HFFc6 (cell line): ENCODE measurements around the gene SPI1. TPM values are rescaled to one million over a fixed set of nuclear protein-coding genes. Genes with fewer than 3 reads are reported as not detected.

ENCODE experiments used
- DNase-seq: peaks from one replicate; pipeline ENCODE4 v3.0.0-alpha.2; 2018
- H3K27ac Mint-ChIP-seq: 2 replicates; pipeline ENCODE4 v1.8.0; 2020; ENCODE audit warnings: mild to moderate bottlenecking, mixed read lengths
- H3K27me3 Mint-ChIP-seq: 2 replicates; pipeline ENCODE4 v1.8.0; 2021; ENCODE audit warnings: mild to moderate bottlenecking, moderate library complexity, mixed read lengths; ENCODE audit not compliant: insufficient read depth
- H3K36me3 Mint-ChIP-seq: 2 replicates; pipeline ENCODE4 v1.8.0; 2021; ENCODE audit warnings: low read depth, mixed read lengths
- H3K4me1 Mint-ChIP-seq: 2 replicates; pipeline ENCODE4 v1.8.0; 2020; ENCODE audit warnings: low read depth, mixed read lengths
- H3K4me3 Mint-ChIP-seq: 2 replicates; pipeline ENCODE4 v1.8.0; 2020; ENCODE audit warnings: mild to moderate bottlenecking, moderate library complexity, mixed read lengths
- H3K9me3 Mint-ChIP-seq: 2 replicates; pipeline ENCODE4 v1.8.0; 2020; ENCODE audit warnings: mild to moderate bottlenecking, mixed read lengths
- total RNA-seq, 6 experiments: library from RNA; stranded (reverse); fragmentation: NEBNext Ultra II Directional; extraction: Animal tissue kit (Norgen Biotek cat#: 25700); gene quantifications; 2 replicates in 1 of 6; 3 replicates in 5 of 6; pipeline ENCODE4 v1.2.3, GENCODE V29; 2021
- TF ChIP-seq, protein P1 (sequence below): fragments of 200-600 bp; sonication (generic); IDR thresholded peaks from 2 replicates; pipeline ENCODE4 v1.5.0; 2021; ENCODE audit warnings: antibody characterized with exemption, mild to moderate bottlenecking

SPI1 gene
- total RNA-seq, 6 experiments from 2014 or later: not detected

DNA sequence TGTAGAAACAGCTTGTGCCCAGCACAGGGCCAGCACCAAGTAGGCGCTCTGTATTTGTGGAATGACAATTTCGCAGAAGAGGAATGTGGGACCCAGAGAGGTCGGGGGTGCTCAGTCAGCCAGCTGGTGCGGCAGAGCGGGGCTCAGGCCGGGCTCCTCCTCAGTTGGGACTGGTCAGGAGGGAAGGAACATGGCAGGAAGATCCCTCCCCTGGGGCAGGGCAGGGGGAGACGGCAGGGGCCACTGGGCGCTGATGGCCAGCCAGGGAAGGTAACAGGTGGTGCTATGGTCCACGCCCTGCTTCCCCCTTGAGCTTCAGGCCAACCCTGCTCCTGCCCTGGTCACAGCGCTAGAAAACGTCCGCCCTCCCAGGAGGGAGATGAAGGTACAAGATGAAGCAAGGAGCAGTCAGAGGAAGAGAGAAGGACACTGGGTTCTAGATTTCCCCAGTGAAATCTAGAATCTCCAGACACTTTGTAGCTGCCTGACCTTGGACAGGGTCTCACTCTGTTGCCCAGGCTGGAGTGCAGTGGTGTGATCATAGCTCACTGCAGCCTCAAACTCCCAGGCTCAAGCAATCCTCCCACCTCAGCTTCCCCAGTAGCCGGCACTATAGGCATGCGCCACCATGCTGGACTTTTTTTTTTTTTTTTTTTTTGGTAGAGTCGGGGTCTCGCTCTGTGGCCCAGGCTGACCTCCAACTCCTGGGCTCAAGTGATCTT, 13.5 kb upstream of the SPI1 start:
- Mint-ChIP-seq H3K27ac (no peak overlapping the region), H3K9me3 (no peaks in the 10 kb centered on the region), H3K4me3 (no peak overlapping the region), H3K27me3 (peaks cover 2% of the 10 kb centered on the region; the same call in 1 of the 2 replicates), H3K4me1 (peaks cover 5% of the 10 kb centered on the region; the same call in 1 of the 2 replicates), H3K36me3 (no peaks in the 10 kb centered on the region)
- TF ChIP-seq, protein P1, sequence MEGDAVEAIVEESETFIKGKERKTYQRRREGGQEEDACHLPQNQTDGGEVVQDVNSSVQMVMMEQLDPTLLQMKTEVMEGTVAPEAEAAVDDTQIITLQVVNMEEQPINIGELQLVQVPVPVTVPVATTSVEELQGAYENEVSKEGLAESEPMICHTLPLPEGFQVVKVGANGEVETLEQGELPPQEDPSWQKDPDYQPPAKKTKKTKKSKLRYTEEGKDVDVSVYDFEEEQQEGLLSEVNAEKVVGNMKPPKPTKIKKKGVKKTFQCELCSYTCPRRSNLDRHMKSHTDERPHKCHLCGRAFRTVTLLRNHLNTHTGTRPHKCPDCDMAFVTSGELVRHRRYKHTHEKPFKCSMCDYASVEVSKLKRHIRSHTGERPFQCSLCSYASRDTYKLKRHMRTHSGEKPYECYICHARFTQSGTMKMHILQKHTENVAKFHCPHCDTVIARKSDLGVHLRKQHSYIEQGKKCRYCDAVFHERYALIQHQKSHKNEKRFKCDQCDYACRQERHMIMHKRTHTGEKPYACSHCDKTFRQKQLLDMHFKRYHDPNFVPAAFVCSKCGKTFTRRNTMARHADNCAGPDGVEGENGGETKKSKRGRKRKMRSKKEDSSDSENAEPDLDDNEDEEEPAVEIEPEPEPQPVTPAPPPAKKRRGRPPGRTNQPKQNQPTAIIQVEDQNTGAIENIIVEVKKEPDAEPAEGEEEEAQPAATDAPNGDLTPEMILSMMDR: no peak
- DNase-seq: no peak

DNA sequence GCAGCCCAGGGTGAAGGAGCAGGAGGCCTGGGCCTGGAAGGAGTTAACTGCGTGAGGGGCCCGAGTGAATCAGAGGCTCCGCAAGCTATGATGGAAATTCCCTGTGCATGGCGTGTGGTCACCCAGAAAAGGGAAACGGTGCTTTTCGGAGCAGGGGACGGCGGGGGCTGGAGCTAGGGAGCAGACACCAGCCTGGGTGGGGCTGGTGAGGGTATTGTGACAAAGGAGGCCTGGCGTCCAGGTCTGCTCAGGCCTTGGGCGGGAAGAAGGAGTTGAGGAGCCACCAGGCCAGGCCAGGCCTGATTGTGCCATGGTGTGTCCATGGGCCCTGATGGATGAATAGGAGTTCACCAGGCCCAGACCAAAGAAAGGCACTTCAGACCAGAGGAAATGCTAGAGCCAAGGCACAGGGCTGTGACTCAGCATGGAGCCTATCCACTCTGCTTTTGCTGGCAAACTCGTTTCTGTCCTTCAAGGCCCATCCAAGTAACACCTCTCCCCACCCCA, 12.8 kb upstream of the SPI1 start:
- H3K36me3 Mint-ChIP-seq: no peaks in the 10 kb centered on the region
- peaks cover 2% of the 10 kb centered on the region; the same call in 1 of the 2 replicates for H3K27me3 Mint-ChIP-seq
- no peaks in the 10 kb centered on the region for H3K9me3 Mint-ChIP-seq
- H3K4me1 Mint-ChIP-seq: peaks cover 5% of the 10 kb centered on the region; the same call in 1 of the 2 replicates
- H3K4me3 Mint-ChIP-seq: no peak overlapping the region
- TF ChIP-seq, protein P1: no peak
- DNase-seq: no peak
- no peak overlapping the region for H3K27ac Mint-ChIP-seq

DNA sequence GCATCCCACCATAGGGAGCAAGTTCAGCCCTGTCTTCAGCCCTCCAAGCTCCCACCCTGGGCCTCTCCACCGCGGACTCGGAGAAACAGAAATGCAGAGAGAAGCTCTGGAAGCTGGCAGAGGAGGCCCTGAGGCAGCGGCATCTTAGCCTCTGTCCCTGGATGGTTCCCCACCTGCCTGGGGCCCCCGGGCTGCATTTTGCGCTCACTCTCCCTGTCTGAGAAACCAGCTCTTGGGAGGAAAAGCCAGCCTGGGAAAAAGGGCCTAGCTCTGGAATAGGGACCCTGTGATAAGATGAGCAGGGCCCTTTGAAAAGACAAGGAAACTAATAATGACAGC, 12.0 kb upstream of the SPI1 start:
- H3K27me3 Mint-ChIP-seq: peaks cover 2% of the 10 kb centered on the region; the same call in 1 of the 2 replicates
- peaks cover 5% of the 10 kb centered on the region; the same call in 1 of the 2 replicates for H3K4me1 Mint-ChIP-seq
- TF ChIP-seq, protein P1: no peak
- no peak overlapping the region for H3K4me3 Mint-ChIP-seq
- no peak for DNase-seq
- no peaks in the 10 kb centered on the region for H3K36me3 Mint-ChIP-seq
- H3K9me3 Mint-ChIP-seq: no peaks in the 10 kb centered on the region
- H3K27ac Mint-ChIP-seq: no peak overlapping the region

DNA sequence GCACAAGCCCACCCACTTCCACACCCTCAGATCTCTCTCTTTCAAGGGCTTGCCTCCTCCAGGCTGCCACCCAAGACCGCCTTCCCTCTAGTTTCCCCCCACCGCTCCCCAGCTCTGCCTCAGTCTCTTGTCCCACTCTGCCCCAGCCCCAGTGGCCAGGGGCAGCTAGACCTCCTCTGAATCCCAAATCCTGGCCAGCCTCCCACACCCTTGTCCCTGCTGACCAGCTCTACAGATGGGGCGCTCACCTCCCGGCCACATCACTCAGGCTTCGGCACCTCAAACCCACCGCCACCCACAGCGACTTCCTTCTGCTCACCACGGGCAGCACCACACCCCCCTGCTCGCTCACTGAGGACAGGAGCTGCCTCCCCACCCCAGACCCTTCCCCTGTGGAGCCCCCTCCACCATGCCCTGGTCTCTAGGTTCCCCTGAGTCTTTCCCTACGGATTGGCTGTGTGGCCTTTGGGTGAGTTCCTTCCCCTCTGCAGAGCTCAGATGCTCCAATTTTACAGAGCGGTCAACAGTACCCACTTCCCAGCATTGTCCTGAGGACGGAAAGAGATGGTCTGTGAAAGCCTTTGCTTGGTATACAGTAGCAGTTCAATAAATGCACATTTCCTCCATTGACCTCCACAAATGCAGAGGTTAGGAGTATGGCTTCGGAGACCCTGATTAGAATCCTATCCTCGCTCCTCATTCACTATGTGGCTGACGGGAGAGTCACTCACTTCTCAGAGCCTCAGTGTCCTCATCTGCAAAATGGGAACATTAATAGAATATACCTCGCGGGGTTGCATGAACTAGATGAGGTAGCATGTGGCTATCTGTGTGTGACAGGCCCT, 11.5 kb upstream of the SPI1 start:
- H3K27me3 Mint-ChIP-seq: peaks cover 2% of the 10 kb centered on the region; the same call in 1 of the 2 replicates
- H3K27ac Mint-ChIP-seq: no peak overlapping the region
- no peaks in the 10 kb centered on the region for H3K9me3 Mint-ChIP-seq
- no peak for DNase-seq
- TF ChIP-seq, protein P1: no peak
- H3K4me3 Mint-ChIP-seq: no peak overlapping the region
- H3K4me1 Mint-ChIP-seq: peaks cover 5% of the 10 kb centered on the region; the same call in 1 of the 2 replicates
- no peaks in the 10 kb centered on the region for H3K36me3 Mint-ChIP-seq

DNA sequence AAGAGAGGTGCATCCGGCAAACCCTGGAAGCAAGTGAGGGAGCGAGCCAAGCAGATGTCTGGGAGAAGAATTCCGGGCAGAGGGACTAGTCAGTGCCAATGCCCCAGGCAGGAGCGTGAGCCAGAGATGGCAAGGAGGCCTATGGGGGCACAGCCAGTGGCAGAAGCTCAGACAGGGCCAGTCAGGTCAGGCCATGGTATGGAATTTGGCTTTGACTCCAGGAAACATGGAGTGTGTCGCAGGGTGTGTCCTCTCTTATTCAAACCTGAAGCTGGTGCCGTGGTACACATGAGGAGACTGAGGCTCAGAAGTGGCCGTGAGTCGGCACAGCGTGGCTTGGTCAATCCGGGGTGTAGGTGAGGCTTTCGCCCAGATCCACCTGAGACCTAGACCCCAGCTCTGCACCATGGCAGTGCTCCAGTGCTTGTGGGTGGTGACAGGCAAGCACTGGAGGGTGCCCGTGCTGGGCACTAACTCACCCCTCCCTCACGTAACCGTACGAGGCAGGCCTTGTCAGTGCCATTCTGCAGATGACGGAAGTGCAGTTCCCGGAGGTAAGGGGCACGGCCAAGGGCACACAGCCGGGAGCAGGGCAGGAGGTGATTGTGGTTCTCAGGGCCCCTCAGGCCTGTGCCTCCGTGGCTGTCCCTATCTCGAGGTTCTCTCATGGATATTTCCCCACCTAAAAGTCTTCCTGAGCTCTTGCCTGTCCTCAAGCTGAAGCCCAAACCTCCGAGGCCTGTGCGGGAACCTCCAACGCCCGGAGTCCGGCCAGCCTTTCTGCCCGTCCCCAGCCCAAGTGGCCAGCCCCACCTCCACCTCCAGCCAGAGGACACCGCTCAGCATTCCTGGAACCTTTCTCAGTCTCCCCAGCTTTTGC, 10.6 kb upstream of the SPI1 start:
- TF ChIP-seq, protein P1: no peak
- Mint-ChIP-seq H3K4me1 (peaks cover 5% of the 10 kb centered on the region; the same call in 1 of the 2 replicates), H3K36me3 (no peaks in the 10 kb centered on the region), H3K9me3 (no peaks in the 10 kb centered on the region), H3K4me3 (no peak overlapping the region), H3K27ac (no peak overlapping the region), H3K27me3 (peaks cover 2% of the 10 kb centered on the region; the same call in 1 of the 2 replicates)
- no peak for DNase-seq
